ENCODE data around the gene KLHDC3. TPM values are rescaled to one million over a fixed set of nuclear protein-coding genes. Genes with fewer than 3 reads are reported as not detected.

The KLHDC3 gene
- total and polyA plus RNA-seq, 3 donors from 2014 or later, result 207 to 422 (median 210) TPM

DNA sequence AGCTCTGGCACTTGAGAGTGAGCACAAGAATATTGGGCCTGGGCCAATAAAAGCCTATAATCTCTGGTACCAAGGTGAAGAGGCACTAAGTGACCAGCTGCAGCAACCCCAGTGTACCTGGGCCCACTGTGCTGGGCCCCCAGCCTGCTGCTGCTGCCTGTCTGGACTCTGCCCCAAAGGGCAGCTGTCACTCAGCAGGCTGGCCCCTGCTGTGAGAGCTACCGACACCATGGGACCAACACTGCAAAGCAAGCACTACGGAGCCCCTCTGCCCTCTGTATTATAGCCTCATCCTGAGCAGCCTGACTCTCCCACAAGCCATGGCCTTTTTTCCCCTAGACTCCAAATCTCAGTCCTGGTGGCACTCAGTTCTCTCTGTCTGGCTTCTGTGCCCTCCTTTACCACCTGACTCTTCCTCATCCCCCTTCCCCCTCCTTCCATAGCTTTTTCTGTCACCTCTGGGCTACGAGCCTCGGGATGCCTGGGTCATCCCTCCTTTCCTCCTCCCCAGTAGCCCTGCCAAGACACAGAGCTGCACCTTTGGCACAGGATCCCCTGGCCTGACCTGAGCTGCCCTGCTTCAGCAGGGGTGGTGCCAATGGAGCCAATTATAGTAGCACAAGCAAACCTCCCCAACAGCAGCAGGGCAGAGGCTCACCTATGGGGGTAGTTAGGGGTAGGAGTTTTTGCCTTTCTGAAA is 21.6 kb downstream of the KLHDC3 start:
- H3K36me3 ChIP-seq (ENCODE audit: low read depth, missing control alignments), result no peaks in the 10 kb centered on the region

DNA sequence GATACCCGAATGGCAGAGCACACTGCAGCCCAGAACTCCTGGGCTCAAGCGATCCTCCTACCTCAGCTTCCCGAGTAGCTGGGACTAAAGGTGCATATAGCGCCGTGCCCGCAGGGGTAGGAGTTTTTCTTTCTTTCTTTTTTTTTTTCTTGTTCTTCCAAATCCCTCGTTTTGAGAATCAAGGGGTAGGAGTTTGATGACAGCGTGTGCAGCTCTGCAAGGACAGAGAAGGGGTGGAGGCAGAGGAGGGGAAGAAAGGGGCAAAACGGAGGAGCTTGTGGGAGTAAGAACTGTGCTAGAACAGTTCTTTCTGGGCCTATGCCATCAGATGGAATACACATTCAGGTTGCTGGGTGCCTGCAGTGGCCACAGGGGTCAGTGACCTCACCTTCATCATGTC is 22.7 kb downstream of the KLHDC3 start:
- Histone ChIP-seq H3K4me1 (peaks cover 4% of the 10 kb centered on the region), H3K4me3 (no peak overlapping the region), H3K9me3 (no peaks in the 10 kb centered on the region), H3K27me3 (no peaks in the 10 kb centered on the region), H3K36me3 (ENCODE audit: low read depth, missing control alignments) (no peaks in the 10 kb centered on the region), H3K27ac (no peak overlapping the region)
- 61 to 72% methylated on average over 9 of the region's 9 CpGs for WGBS, 2 donors
- intact Hi-C loops (cut with DNase I; ENCODE audit: low total_unique reads), result no loop called here
- no peak for DNase-seq
- TF ChIP-seq POLR2A (IDR thresholded peaks at IDR 0.05), result no peak
- no peak for TF ChIP-seq CTCF (IDR thresholded peaks at IDR 0.05)

More for the DNA sequence above, 21.6 kb downstream of the KLHDC3 start:
- H3K4me3 ChIP-seq, result no peak overlapping the region
- 58 to 60% methylated on average over 4 of the region's 4 CpGs for WGBS, 2 donors
- no peaks in the 10 kb centered on the region for H3K9me3 ChIP-seq
- no peak for DNase-seq
- H3K27me3 ChIP-seq, result no peaks in the 10 kb centered on the region
- intact Hi-C loops (cut with DNase I; ENCODE audit: low total_unique reads), result no loop called here
- H3K4me1 ChIP-seq, result peaks cover 4% of the 10 kb centered on the region
- TF ChIP-seq POLR2A (IDR thresholded peaks at IDR 0.05), result no peak
- TF ChIP-seq CTCF (IDR thresholded peaks at IDR 0.05), result no peak
- H3K27ac ChIP-seq, result no peak overlapping the region

GRCh38 chr6:43037197-43037596 is 23.1 kb downstream of the KLHDC3 start:
- DNase-seq, result no peak

GRCh38 chr6:43037706-43038105 is 23.7 kb downstream of the KLHDC3 start:
- intact Hi-C loops (cut with DNase I; ENCODE audit: low total_unique reads), result no loop called here
- H3K9me3 ChIP-seq, result no peaks in the 10 kb centered on the region
- TF ChIP-seq CTCF (IDR thresholded peaks at IDR 0.05), result no peak
- no peak for TF ChIP-seq POLR2A (IDR thresholded peaks at IDR 0.05)
- no peak for DNase-seq
- H3K4me1 ChIP-seq, result peaks cover 4% of the 10 kb centered on the region
- 73 to 83% methylated on average over 6 to 9 of the region's 9 CpGs for WGBS, 2 donors
- H3K4me3 ChIP-seq, result no peak overlapping the region
- no peak overlapping the region for H3K27ac ChIP-seq
- H3K27me3 ChIP-seq, result no peaks in the 10 kb centered on the region
- H3K36me3 ChIP-seq (ENCODE audit: low read depth, missing control alignments), result no peaks in the 10 kb centered on the region

More at GRCh38 chr6:43037197-43037596, 23.1 kb downstream of the KLHDC3 start:
- Histone ChIP-seq H3K4me3 (no peak overlapping the region), H3K9me3 (no peaks in the 10 kb centered on the region), H3K4me1 (peaks cover 4% of the 10 kb centered on the region), H3K27ac (no peak overlapping the region), H3K36me3 (ENCODE audit: low read depth, missing control alignments) (no peaks in the 10 kb centered on the region), H3K27me3 (no peaks in the 10 kb centered on the region)
- 60 to 73% methylated on average over 5 of the region's 5 CpGs for WGBS, 2 donors
- TF ChIP-seq CTCF (IDR thresholded peaks at IDR 0.05), result no peak
- TF ChIP-seq POLR2A (IDR thresholded peaks at IDR 0.05), result no peak
- intact Hi-C loops (cut with DNase I; ENCODE audit: low total_unique reads), result no loop called here

DNA sequence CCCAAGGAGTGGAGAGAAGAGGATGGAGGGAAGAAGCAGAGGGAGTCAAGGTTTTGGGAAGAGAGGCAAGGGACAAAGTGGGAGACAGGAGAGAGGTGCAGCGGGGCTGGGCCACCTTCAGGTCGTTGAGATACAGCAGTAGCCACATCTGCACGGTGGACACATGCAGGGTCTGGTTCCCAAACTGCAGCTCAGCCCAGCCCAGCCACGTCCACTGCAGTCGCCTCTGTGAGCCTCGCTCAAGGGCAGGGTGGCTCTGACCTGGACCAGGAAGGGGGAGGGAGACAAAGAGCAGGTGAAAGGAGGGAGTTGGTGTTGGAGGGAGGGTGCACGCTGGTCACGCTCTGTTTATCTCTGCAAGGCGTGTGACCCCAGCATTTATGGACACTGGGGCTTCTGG is 24.7 kb downstream of the KLHDC3 start:
- Histone ChIP-seq H3K4me1 (peaks cover 4% of the 10 kb centered on the region), H3K9me3 (no peaks in the 10 kb centered on the region), H3K27ac (no peak overlapping the region), H3K4me3 (no peak overlapping the region), H3K27me3 (no peaks in the 10 kb centered on the region), H3K36me3 (ENCODE audit: low read depth, missing control alignments) (no peaks in the 10 kb centered on the region)
- no peak for DNase-seq
- TF ChIP-seq CTCF (IDR thresholded peaks at IDR 0.05) (no peak), POLR2A (IDR thresholded peaks at IDR 0.05) (no peak)
- 77 to 79% methylated on average over 9 of the region's 9 CpGs for WGBS, 2 donors
- intact Hi-C loops (cut with DNase I; ENCODE audit: low total_unique reads), result no loop called here
